ENCODE results near the gene SENP5.
A peak's percentile ranks its signal among the peaks of the same experiment; 100 is the strongest.
"Not testable (repeated sequence)": the region's sequence is repeated elsewhere in the genome, so short reads cannot be mapped to it uniquely, and the experiment has no call there.

Gene SENP5

GRCh38 chr3:196867155-196867506 is 589 bp upstream of the SENP5 start:
- Histone ChIP-seq H3K4me2 (ENCODE audit: low read depth, low read length, poor library complexity, severe bottlenecking) (peak overlapping the region; percentile 75), H3K79me2 (ENCODE audit: insufficient read depth, low read length) (peaks cover 43% of the 10 kb centered on the region), H2AFZ (ENCODE audit: low read depth, low read length, severe bottlenecking) (peak overlapping the region; percentile 92), H3K9me3 (ENCODE audit: insufficient read depth, low read length) (peaks cover 10% of the 10 kb centered on the region; the same call in 1 of the 2 replicates), H4K20me1 (ENCODE audit: low read depth, low read length) (peaks cover under 1% of the 10 kb centered on the region; the same call in 1 of the 2 replicates), H3K27ac (ENCODE audit: low read depth, low read length) (peak overlapping the region; percentile 14; the same call in 1 of the 2 replicates), H3F3A (ENCODE audit: insufficient read depth) (peaks cover 2% of the 10 kb centered on the region; the same call in 1 of the 2 replicates), H3K9me2 (replicated peaks; ENCODE audit: insufficient read depth, low read length) (no peaks in the 10 kb centered on the region), H3K9ac (ENCODE audit: low read length) (peak overlapping the region; percentile 83), H3K4me3 (ENCODE audit: insufficient read depth, low read length, poor library complexity, severe bottlenecking) (peak overlapping the region; percentile 60), H3K36me3 (ENCODE audit: low read length) (no peaks in the 10 kb centered on the region), H3K27me3 (ENCODE audit: low read length) (no peaks in the 10 kb centered on the region)
- TF ChIP-seq CTCF (IDR thresholded peaks at IDR 0.05; ENCODE audit: insufficient read depth, low read length, poor library complexity, severe bottlenecking) (no peak), EZH2phosphoT487 (conservative IDR thresholded peaks at IDR 0.05; ENCODE audit: low read length) (no peak)

GRCh38 chr3:196868297-196868661 is 559 bp downstream of the SENP5 start:
- H3K36me3 ChIP-seq (ENCODE audit: low read length), result no peaks in the 10 kb centered on the region
- peak overlapping the region; percentile 83 for H3K9ac ChIP-seq (ENCODE audit: low read length)
- peaks cover 5% of the 10 kb centered on the region; the same call in 1 of the 2 replicates for H4K20me1 ChIP-seq (ENCODE audit: low read depth, low read length)
- TF ChIP-seq CTCF (IDR thresholded peaks at IDR 0.05; ENCODE audit: insufficient read depth, low read length, poor library complexity, severe bottlenecking) (no peak), EZH2phosphoT487 (conservative IDR thresholded peaks at IDR 0.05; ENCODE audit: low read length) (no peak)
- peaks cover 53% of the 10 kb centered on the region for H3K79me2 ChIP-seq (ENCODE audit: insufficient read depth, low read length)
- peaks cover 5% of the 10 kb centered on the region; the same call in 1 of the 2 replicates for H3K9me3 ChIP-seq (ENCODE audit: insufficient read depth, low read length)
- H3K9me2 ChIP-seq (replicated peaks; ENCODE audit: insufficient read depth, low read length), result no peaks in the 10 kb centered on the region
- H3K4me2 ChIP-seq (ENCODE audit: low read depth, low read length, poor library complexity, severe bottlenecking), result peak overlapping the region; percentile 67
- no peaks in the 10 kb centered on the region for H3K27me3 ChIP-seq (ENCODE audit: low read length)
- peak overlapping the region; percentile 29 for H2AFZ ChIP-seq (ENCODE audit: low read depth, low read length, severe bottlenecking)
- H3K27ac ChIP-seq (ENCODE audit: low read depth, low read length), result no peak overlapping the region
- peak overlapping the region; percentile 60 for H3K4me3 ChIP-seq (ENCODE audit: insufficient read depth, low read length, poor library complexity, severe bottlenecking)
- H3F3A ChIP-seq (ENCODE audit: insufficient read depth), result peaks cover 7% of the 10 kb centered on the region; the same call in 1 of the 2 replicates

DNA sequence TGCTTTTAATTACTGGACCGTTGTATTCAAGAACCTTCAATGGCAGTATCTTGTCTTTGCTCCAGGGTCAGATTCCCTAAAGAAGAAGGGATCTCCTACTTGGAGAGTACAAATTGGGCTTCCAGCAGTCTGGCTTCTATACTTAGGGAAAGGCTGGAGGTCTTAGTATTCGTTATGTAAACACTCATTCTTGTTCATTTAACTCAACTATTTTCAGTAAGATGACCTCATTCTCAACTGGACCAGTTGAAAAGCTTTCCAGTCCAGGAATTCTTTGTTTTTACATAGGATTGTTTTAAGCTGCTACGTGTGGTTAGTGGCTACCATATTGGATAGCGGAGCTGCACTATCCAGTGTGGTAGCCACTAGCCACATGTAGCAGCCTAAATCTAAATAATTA is 4.6 kb downstream of the SENP5 start:
- Histone ChIP-seq H3K9me2 (replicated peaks; ENCODE audit: insufficient read depth, low read length) (no peaks in the 10 kb centered on the region), H3K9me3 (ENCODE audit: insufficient read depth, low read length) (no peaks in the 10 kb centered on the region), H3K9ac (ENCODE audit: low read length) (no peak overlapping the region), H2AFZ (ENCODE audit: low read depth, low read length, severe bottlenecking) (no peak overlapping the region), H3K36me3 (ENCODE audit: low read length) (no peaks in the 10 kb centered on the region), H3K79me2 (ENCODE audit: insufficient read depth, low read length) (peaks cover 92% of the 10 kb centered on the region), H3K27ac (ENCODE audit: low read depth, low read length) (no peak overlapping the region), H3K27me3 (ENCODE audit: low read length) (no peaks in the 10 kb centered on the region), H4K20me1 (ENCODE audit: low read depth, low read length) (peaks cover 5% of the 10 kb centered on the region; the same call in 1 of the 2 replicates), H3K4me2 (ENCODE audit: low read depth, low read length, poor library complexity, severe bottlenecking) (no peak overlapping the region), H3K4me3 (ENCODE audit: insufficient read depth, low read length, poor library complexity, severe bottlenecking) (no peak overlapping the region), H3F3A (ENCODE audit: insufficient read depth) (peaks cover 8% of the 10 kb centered on the region)
- TF ChIP-seq EZH2phosphoT487 (conservative IDR thresholded peaks at IDR 0.05; ENCODE audit: low read length) (no peak), CTCF (IDR thresholded peaks at IDR 0.05; ENCODE audit: insufficient read depth, low read length, poor library complexity, severe bottlenecking) (no peak)

DNA sequence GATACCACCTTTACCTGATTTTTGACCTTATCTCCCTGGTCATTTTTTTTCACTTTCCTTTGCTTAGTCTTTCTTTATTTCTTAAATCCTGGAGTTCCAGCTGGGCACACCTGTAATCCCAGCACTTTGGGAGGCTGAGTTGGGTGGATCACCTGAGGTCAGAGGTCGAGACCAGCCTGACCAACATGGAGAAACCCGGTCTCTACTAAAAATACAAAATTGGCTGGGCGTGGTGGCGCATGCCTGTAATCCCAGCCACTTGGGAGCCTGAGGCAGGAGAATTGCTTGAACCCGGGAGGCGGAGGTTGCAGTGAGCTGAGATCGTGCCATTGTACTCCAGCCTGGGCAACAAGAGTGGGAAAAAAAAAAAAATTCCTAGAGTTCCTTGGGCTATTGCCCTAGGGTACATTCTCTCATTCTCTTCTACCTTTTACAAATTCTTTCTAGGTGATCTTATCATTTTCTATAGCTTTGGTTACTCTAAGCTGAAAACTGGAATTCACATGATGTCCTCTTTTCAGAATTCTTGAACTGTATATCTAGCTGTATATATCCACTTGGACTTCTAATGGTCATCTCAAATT is 6.9 kb downstream of the SENP5 start:
- not testable (repeated sequence) for H3K4me2 ChIP-seq (ENCODE audit: low read depth, low read length, poor library complexity, severe bottlenecking); H3K27me3 ChIP-seq (ENCODE audit: low read length); H3K4me3 ChIP-seq (ENCODE audit: insufficient read depth, low read length, poor library complexity, severe bottlenecking); H3K9me2 ChIP-seq (replicated peaks; ENCODE audit: insufficient read depth, low read length); H3K36me3 ChIP-seq (ENCODE audit: low read length); H3K9ac ChIP-seq (ENCODE audit: low read length); H2AFZ ChIP-seq (ENCODE audit: low read depth, low read length, severe bottlenecking); H3K27ac ChIP-seq (ENCODE audit: low read depth, low read length); H4K20me1 ChIP-seq (ENCODE audit: low read depth, low read length); H3K9me3 ChIP-seq (ENCODE audit: insufficient read depth, low read length)
- peaks cover 11% of the 10 kb centered on the region for H3F3A ChIP-seq (ENCODE audit: insufficient read depth)
- peaks cover 97% of the 10 kb centered on the region for H3K79me2 ChIP-seq (ENCODE audit: insufficient read depth, low read length)

Measured in SU-DHL-6 (cell line).